ENCODE measurements around the gene ADAMTSL1. TPM values are rescaled to one million over a fixed set of nuclear protein-coding genes. Genes with fewer than 3 reads are reported as not detected.

The ADAMTSL1 gene
- polyA plus RNA-seq, 1 donor, result 3.6 TPM

GRCh38 chr9:18461496-18461895, 12.5 kb upstream of the ADAMTSL1 start:
- DNase-seq, result no peak
- WGBS (ENCODE audit: insufficient coverage, low lambda C conversion rate), result 70% methylated on average over 2 of the region's 4 CpGs
- H3K4me3 ChIP-seq (ENCODE audit: low read length), result no peak overlapping the region
- H3K9me3 ChIP-seq (ENCODE audit: control insufficient read depth, low read depth, low read length), result no peaks in the 10 kb centered on the region
- no peak overlapping the region for H3K27ac ChIP-seq (ENCODE audit: low read length)
- no peaks in the 10 kb centered on the region for H3K4me1 ChIP-seq (ENCODE audit: control insufficient read depth, insufficient read depth, low read length)
- no peaks in the 10 kb centered on the region for H3K27me3 ChIP-seq (ENCODE audit: control insufficient read depth, insufficient read depth, low read length)
- no peaks in the 10 kb centered on the region for H3K36me3 ChIP-seq (ENCODE audit: control insufficient read depth, insufficient read depth, low read length)

- Histone ChIP-seq H3K27ac (ENCODE audit: low read length) (no peak overlapping the region), H3K4me1 (ENCODE audit: control insufficient read depth, insufficient read depth, low read length) (no peaks in the 10 kb centered on the region), H3K27me3 (ENCODE audit: control insufficient read depth, insufficient read depth, low read length) (no peaks in the 10 kb centered on the region), H3K9me3 (ENCODE audit: control insufficient read depth, low read depth, low read length) (no peaks in the 10 kb centered on the region), H3K4me3 (ENCODE audit: low read length) (no peak overlapping the region), H3K36me3 (ENCODE audit: control insufficient read depth, insufficient read depth, low read length) (no peaks in the 10 kb centered on the region)
- DNase-seq, result no peak
Measured at GRCh38 chr9:18463991-18464390, 10.0 kb upstream of the ADAMTSL1 start.

GRCh38 chr9:18466101-18466500, 7.9 kb upstream of the ADAMTSL1 start:
- Histone ChIP-seq H3K4me3 (ENCODE audit: low read length) (no peak overlapping the region), H3K9me3 (ENCODE audit: control insufficient read depth, low read depth, low read length) (no peaks in the 10 kb centered on the region)

GRCh38 chr9:18467696-18468095, 6.3 kb upstream of the ADAMTSL1 start:
- Histone ChIP-seq H3K4me3 (ENCODE audit: low read length) (no peak overlapping the region), H3K36me3 (ENCODE audit: control insufficient read depth, insufficient read depth, low read length) (no peaks in the 10 kb centered on the region), H3K4me1 (ENCODE audit: control insufficient read depth, insufficient read depth, low read length) (no peaks in the 10 kb centered on the region), H3K9me3 (ENCODE audit: control insufficient read depth, low read depth, low read length) (no peaks in the 10 kb centered on the region), H3K27ac (ENCODE audit: low read length) (no peak overlapping the region), H3K27me3 (ENCODE audit: control insufficient read depth, insufficient read depth, low read length) (peaks cover under 1% of the 10 kb centered on the region)
- DNase-seq, result no peak
- no CpG with 5 or more reads among the region's 1 CpG for WGBS (ENCODE audit: insufficient coverage, low lambda C conversion rate)

More at GRCh38 chr9:18466101-18466500, 7.9 kb upstream of the ADAMTSL1 start:
- no peak for DNase-seq
- H3K36me3 ChIP-seq (ENCODE audit: control insufficient read depth, insufficient read depth, low read length), result no peaks in the 10 kb centered on the region
- H3K4me1 ChIP-seq (ENCODE audit: control insufficient read depth, insufficient read depth, low read length), result no peaks in the 10 kb centered on the region
- 67% methylated on average over 3 of the region's 4 CpGs for WGBS (ENCODE audit: insufficient coverage, low lambda C conversion rate)
- no peak overlapping the region for H3K27ac ChIP-seq (ENCODE audit: low read length)
- H3K27me3 ChIP-seq (ENCODE audit: control insufficient read depth, insufficient read depth, low read length), result no peaks in the 10 kb centered on the region

- H3K9me3 ChIP-seq (ENCODE audit: control insufficient read depth, low read depth, low read length), result no peaks in the 10 kb centered on the region
- no peaks in the 10 kb centered on the region for H3K4me1 ChIP-seq (ENCODE audit: control insufficient read depth, insufficient read depth, low read length)
- no peaks in the 10 kb centered on the region for H3K36me3 ChIP-seq (ENCODE audit: control insufficient read depth, insufficient read depth, low read length)
- peaks cover 10% of the 10 kb centered on the region for H3K27me3 ChIP-seq (ENCODE audit: control insufficient read depth, insufficient read depth, low read length)
- 83% methylated on average over 1 of the region's 3 CpGs for WGBS (ENCODE audit: insufficient coverage, low lambda C conversion rate)
- no peak for DNase-seq
- no peak overlapping the region for H3K4me3 ChIP-seq (ENCODE audit: low read length)
- no peak overlapping the region for H3K27ac ChIP-seq (ENCODE audit: low read length)
Measured at GRCh38 chr9:18472435-18472834, 1.5 kb upstream of the ADAMTSL1 start.

- Histone ChIP-seq H3K9me3 (ENCODE audit: control insufficient read depth, low read depth, low read length) (no peaks in the 10 kb centered on the region), H3K4me3 (ENCODE audit: low read length) (no peak overlapping the region), H3K36me3 (ENCODE audit: control insufficient read depth, insufficient read depth, low read length) (no peaks in the 10 kb centered on the region), H3K27me3 (ENCODE audit: control insufficient read depth, insufficient read depth, low read length) (peaks cover 10% of the 10 kb centered on the region), H3K4me1 (ENCODE audit: control insufficient read depth, insufficient read depth, low read length) (no peaks in the 10 kb centered on the region), H3K27ac (ENCODE audit: low read length) (no peak overlapping the region)
- DNase-seq, result no peak
- WGBS (ENCODE audit: insufficient coverage, low lambda C conversion rate), result no CpG with 5 or more reads among the region's 4 CpGs
Measured at GRCh38 chr9:18472841-18473251, 1.1 kb upstream of the ADAMTSL1 start.

- H3K27ac ChIP-seq (ENCODE audit: low read length), result no peak overlapping the region
- no peaks in the 10 kb centered on the region for H3K4me1 ChIP-seq (ENCODE audit: control insufficient read depth, insufficient read depth, low read length)
- WGBS (ENCODE audit: insufficient coverage, low lambda C conversion rate), result no CpG with 5 or more reads among the region's 4 CpGs
- H3K36me3 ChIP-seq (ENCODE audit: control insufficient read depth, insufficient read depth, low read length), result no peaks in the 10 kb centered on the region
- peaks cover 10% of the 10 kb centered on the region for H3K27me3 ChIP-seq (ENCODE audit: control insufficient read depth, insufficient read depth, low read length)
- H3K4me3 ChIP-seq (ENCODE audit: low read length), result no peak overlapping the region
- no peaks in the 10 kb centered on the region for H3K9me3 ChIP-seq (ENCODE audit: control insufficient read depth, low read depth, low read length)
- no peak for DNase-seq
Measured at GRCh38 chr9:18474783-18475182, 830 bp downstream of the ADAMTSL1 start.

GRCh38 chr9:18477121-18477660, 3.2 kb downstream of the ADAMTSL1 start:
- WGBS (ENCODE audit: insufficient coverage, low lambda C conversion rate), result 100% methylated on average over 2 of the region's 5 CpGs
- DNase-seq, result no peak

GRCh38 chr9:18477719-18478118, 3.8 kb downstream of the ADAMTSL1 start:
- no peak overlapping the region for H3K4me3 ChIP-seq (ENCODE audit: low read length)

More at GRCh38 chr9:18477121-18477660, 3.2 kb downstream of the ADAMTSL1 start:
- Histone ChIP-seq H3K36me3 (ENCODE audit: control insufficient read depth, insufficient read depth, low read length) (no peaks in the 10 kb centered on the region), H3K27me3 (ENCODE audit: control insufficient read depth, insufficient read depth, low read length) (peaks cover 10% of the 10 kb centered on the region), H3K4me3 (ENCODE audit: low read length) (no peak overlapping the region), H3K9me3 (ENCODE audit: control insufficient read depth, low read depth, low read length) (no peaks in the 10 kb centered on the region), H3K4me1 (ENCODE audit: control insufficient read depth, insufficient read depth, low read length) (no peaks in the 10 kb centered on the region), H3K27ac (ENCODE audit: low read length) (no peak overlapping the region)

GRCh38 chr9:18478501-18479361, 4.8 kb downstream of the ADAMTSL1 start:
- no peak for DNase-seq
- H3K4me3 ChIP-seq (ENCODE audit: low read length), result no peak overlapping the region
- no peaks in the 10 kb centered on the region for H3K9me3 ChIP-seq (ENCODE audit: control insufficient read depth, low read depth, low read length)
- H3K27me3 ChIP-seq (ENCODE audit: control insufficient read depth, insufficient read depth, low read length), result peaks cover 3% of the 10 kb centered on the region
- no peak overlapping the region for H3K27ac ChIP-seq (ENCODE audit: low read length)
- H3K36me3 ChIP-seq (ENCODE audit: control insufficient read depth, insufficient read depth, low read length), result no peaks in the 10 kb centered on the region
- WGBS (ENCODE audit: insufficient coverage, low lambda C conversion rate), result 100% methylated on average over 1 of the region's 7 CpGs
- H3K4me1 ChIP-seq (ENCODE audit: control insufficient read depth, insufficient read depth, low read length), result no peaks in the 10 kb centered on the region

More at GRCh38 chr9:18477719-18478118, 3.8 kb downstream of the ADAMTSL1 start:
- peaks cover 10% of the 10 kb centered on the region for H3K27me3 ChIP-seq (ENCODE audit: control insufficient read depth, insufficient read depth, low read length)
- H3K4me1 ChIP-seq (ENCODE audit: control insufficient read depth, insufficient read depth, low read length), result no peaks in the 10 kb centered on the region
- H3K9me3 ChIP-seq (ENCODE audit: control insufficient read depth, low read depth, low read length), result no peaks in the 10 kb centered on the region
- no peak overlapping the region for H3K27ac ChIP-seq (ENCODE audit: low read length)
- DNase-seq, result no peak
- H3K36me3 ChIP-seq (ENCODE audit: control insufficient read depth, insufficient read depth, low read length), result no peaks in the 10 kb centered on the region

GRCh38 chr9:18479405-18479804, 5.5 kb downstream of the ADAMTSL1 start:
- Histone ChIP-seq H3K4me3 (ENCODE audit: low read length) (no peak overlapping the region), H3K36me3 (ENCODE audit: control insufficient read depth, insufficient read depth, low read length) (no peaks in the 10 kb centered on the region), H3K27me3 (ENCODE audit: control insufficient read depth, insufficient read depth, low read length) (no peaks in the 10 kb centered on the region), H3K9me3 (ENCODE audit: control insufficient read depth, low read depth, low read length) (no peaks in the 10 kb centered on the region), H3K27ac (ENCODE audit: low read length) (no peak overlapping the region), H3K4me1 (ENCODE audit: control insufficient read depth, insufficient read depth, low read length) (no peaks in the 10 kb centered on the region)
- no peak for DNase-seq
- WGBS (ENCODE audit: insufficient coverage, low lambda C conversion rate), result 81% methylated on average over 3 of the region's 3 CpGs

All from large intestine (tissue), 3 donors.